Gastrocnemius medialis (tissue), 4 donors: ENCODE measurements around the gene ANKRD39.

Experiments
- CTCF ChIP-seq, 5 experiments: fragments of 450-650 bp in 3 of 5; fragments of 200-600 bp in 2 of 5; sonication (generic) in 2 of 5; IDR thresholded peaks in 4 of 5; conservative IDR thresholded peaks in 1 of 5; 1 replicate in 4 of 5; 2 replicates in 1 of 5; pipeline ENCODE4 v1.5.1; 2016 to 2019; ENCODE audit warnings: antibody characterized with exemption in 5 of 5, mild to moderate bottlenecking in 3 of 5, moderate library complexity in 3 of 5
- POLR2A ChIP-seq, 2 donors: fragments of 450-650 bp; IDR thresholded peaks; one replicate each; pipeline ENCODE4 v1.6.1; 2017; ENCODE audit warnings: antibody characterized with exemption in 2 of 2, mild to moderate bottlenecking in 2 of 2, moderate library complexity in 2 of 2

- no peak for TF ChIP-seq CTCF (IDR thresholded peaks at IDR 0.05 in 4 of 5, conservative IDR thresholded peaks at IDR 0.05 in 1 of 5)
- no peak for TF ChIP-seq POLR2A (IDR thresholded peaks at IDR 0.05)
Measured at GRCh38 chr2:96863575-96864342, 5.9 kb upstream of the ANKRD39 start.
